GM12801 (cell line): ENCODE measurements around the gene HMGN4.

ENCODE experiments used
- CTCF ChIP-seq: IDR thresholded peaks from one replicate; pipeline ENCODE4 v1.5.1; 2011; ENCODE audit warnings: control low read depth; ENCODE audit not compliant: insufficient read length; ENCODE audit errors: extremely low read depth

Gene HMGN4

GRCh38 chr6:26519359-26519758 lies 18.8 kb upstream of the HMGN4 start:
- no peak for TF ChIP-seq CTCF

GRCh38 chr6:26520237-26520849 lies 17.8 kb upstream of the HMGN4 start:
- no peak for TF ChIP-seq CTCF

- TF ChIP-seq CTCF, result no peak
These were observed 17.1 kb upstream of the HMGN4 start for GRCh38 chr6:26520850-26521599.

GRCh38 chr6:26521600-26522391 lies 16.4 kb upstream of the HMGN4 start:
- no peak for TF ChIP-seq CTCF

GRCh38 chr6:26524722-26525370 lies 13.3 kb upstream of the HMGN4 start:
- no peak for TF ChIP-seq CTCF

GRCh38 chr6:26525838-26526237 lies 12.3 kb upstream of the HMGN4 start:
- TF ChIP-seq CTCF, result no peak

GRCh38 chr6:26526928-26527327 lies 11.2 kb upstream of the HMGN4 start:
- no peak for TF ChIP-seq CTCF
